Progenitor cell of endocrine pancreas (in vitro differentiated cells): Measurements from ENCODE around the gene TGFBR2. TPM values are rescaled to one million over a fixed set of nuclear protein-coding genes. Genes with fewer than 3 reads are reported as not detected.
A peak's percentile ranks its signal among the peaks of the same experiment; 100 is the strongest.
"Not testable (repeated sequence)": the region's sequence is repeated elsewhere in the genome, so short reads cannot be mapped to it uniquely, and the experiment has no call there.

ENCODE experiments used
- DNase-seq: peaks from one replicate; pipeline ENCODE4 v3.0.0; 2021; ENCODE audit warnings: low spot score; ENCODE audit not compliant: unreplicated experiment
- H3K27ac Mint-ChIP-seq: 2 replicates; pipeline ENCODE4 v1.8.0; 2021; ENCODE audit warnings: mild to moderate bottlenecking, moderate library complexity, mixed read lengths
- H3K27me3 Mint-ChIP-seq: 2 replicates; pipeline ENCODE4 v1.8.0; 2021; ENCODE audit warnings: mixed read lengths
- H3K36me3 Mint-ChIP-seq: 2 replicates; pipeline ENCODE4 v1.8.0; 2022; ENCODE audit warnings: mixed read lengths; ENCODE audit not compliant: insufficient read depth
- H3K4me1 Mint-ChIP-seq: 2 replicates; pipeline ENCODE4 v1.8.0; 2021; ENCODE audit warnings: low read depth, mixed read lengths
- H3K4me3 Mint-ChIP-seq: 2 replicates; pipeline ENCODE4 v1.8.0; 2021; ENCODE audit warnings: low read depth, mild to moderate bottlenecking, moderate library complexity, mixed read lengths
- H3K9me3 Mint-ChIP-seq: 2 replicates; pipeline ENCODE4 v1.8.0; 2021; ENCODE audit warnings: low read depth, mixed read lengths
- total RNA-seq: library from RNA; stranded (reverse); gene quantifications from 2 replicates; pipeline ENCODE4 v1.2.1, GENCODE V29; 2021
- TF ChIP-seq, protein P1 (sequence below): fragments of 200-600 bp; sonication (generic); IDR thresholded peaks from one replicate; pipeline ENCODE4 v1.5.0; 2021; ENCODE audit warnings: antibody characterized with exemption, mild to moderate bottlenecking; ENCODE audit not compliant: unreplicated experiment

Gene TGFBR2
- total RNA-seq, 1 donor from 2014 or later = 21.1 TPM

DNA sequence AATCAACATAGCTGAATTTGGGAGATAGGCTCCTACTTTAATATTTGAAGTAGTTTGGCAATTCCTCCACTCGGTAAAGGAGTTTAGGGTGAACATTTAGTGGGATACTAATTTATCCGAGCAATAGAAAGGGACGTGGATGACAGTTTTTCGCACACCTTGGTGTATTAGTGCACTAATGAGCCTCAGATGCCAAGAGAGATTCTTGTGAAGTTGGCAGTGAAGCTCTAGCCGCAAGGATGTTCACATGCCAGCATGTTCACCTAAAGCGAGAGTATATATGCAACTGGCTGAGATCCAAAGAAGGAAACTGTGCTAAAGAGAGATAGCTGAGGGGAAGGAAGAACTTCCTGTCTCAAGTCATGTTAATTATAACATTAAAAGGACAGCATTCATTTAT lies 58.5 kb downstream of the TGFBR2 start:
- Mint-ChIP-seq H3K27ac (no peak overlapping the region), H3K9me3 (no peaks in the 10 kb centered on the region), H3K27me3 (no peaks in the 10 kb centered on the region), H3K4me3 (no peak overlapping the region), H3K4me1 (peaks cover 3% of the 10 kb centered on the region), H3K36me3 (peaks cover 23% of the 10 kb centered on the region)
- TF ChIP-seq, protein P1, sequence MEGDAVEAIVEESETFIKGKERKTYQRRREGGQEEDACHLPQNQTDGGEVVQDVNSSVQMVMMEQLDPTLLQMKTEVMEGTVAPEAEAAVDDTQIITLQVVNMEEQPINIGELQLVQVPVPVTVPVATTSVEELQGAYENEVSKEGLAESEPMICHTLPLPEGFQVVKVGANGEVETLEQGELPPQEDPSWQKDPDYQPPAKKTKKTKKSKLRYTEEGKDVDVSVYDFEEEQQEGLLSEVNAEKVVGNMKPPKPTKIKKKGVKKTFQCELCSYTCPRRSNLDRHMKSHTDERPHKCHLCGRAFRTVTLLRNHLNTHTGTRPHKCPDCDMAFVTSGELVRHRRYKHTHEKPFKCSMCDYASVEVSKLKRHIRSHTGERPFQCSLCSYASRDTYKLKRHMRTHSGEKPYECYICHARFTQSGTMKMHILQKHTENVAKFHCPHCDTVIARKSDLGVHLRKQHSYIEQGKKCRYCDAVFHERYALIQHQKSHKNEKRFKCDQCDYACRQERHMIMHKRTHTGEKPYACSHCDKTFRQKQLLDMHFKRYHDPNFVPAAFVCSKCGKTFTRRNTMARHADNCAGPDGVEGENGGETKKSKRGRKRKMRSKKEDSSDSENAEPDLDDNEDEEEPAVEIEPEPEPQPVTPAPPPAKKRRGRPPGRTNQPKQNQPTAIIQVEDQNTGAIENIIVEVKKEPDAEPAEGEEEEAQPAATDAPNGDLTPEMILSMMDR = no peak
- DNase-seq = no peak

DNA sequence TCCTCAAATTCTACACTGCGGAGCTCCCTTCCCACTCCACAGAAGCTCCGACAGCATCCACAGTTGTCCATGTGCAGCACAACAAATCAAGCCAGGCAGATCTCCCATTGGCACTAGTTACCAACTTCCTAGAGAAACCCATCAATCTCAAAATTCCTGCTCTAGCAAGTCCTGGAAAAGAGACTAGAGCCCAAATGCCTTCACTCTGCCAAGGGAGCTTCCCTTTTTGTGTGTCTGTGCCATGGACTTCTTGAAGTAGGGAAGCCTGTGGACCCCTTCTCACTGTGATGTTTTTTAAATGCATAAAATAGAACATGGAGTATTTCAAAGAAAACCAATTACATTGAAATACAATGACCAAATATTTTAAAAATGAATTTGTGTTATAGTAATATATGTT lies 59.1 kb downstream of the TGFBR2 start:
- peaks cover 23% of the 10 kb centered on the region for H3K36me3 Mint-ChIP-seq
- H3K27me3 Mint-ChIP-seq = no peaks in the 10 kb centered on the region
- TF ChIP-seq, protein P1 = no peak
- DNase-seq = no peak
- no peak overlapping the region for H3K27ac Mint-ChIP-seq
- H3K4me3 Mint-ChIP-seq = no peak overlapping the region
- H3K9me3 Mint-ChIP-seq = no peaks in the 10 kb centered on the region
- H3K4me1 Mint-ChIP-seq = peaks cover 3% of the 10 kb centered on the region

DNA sequence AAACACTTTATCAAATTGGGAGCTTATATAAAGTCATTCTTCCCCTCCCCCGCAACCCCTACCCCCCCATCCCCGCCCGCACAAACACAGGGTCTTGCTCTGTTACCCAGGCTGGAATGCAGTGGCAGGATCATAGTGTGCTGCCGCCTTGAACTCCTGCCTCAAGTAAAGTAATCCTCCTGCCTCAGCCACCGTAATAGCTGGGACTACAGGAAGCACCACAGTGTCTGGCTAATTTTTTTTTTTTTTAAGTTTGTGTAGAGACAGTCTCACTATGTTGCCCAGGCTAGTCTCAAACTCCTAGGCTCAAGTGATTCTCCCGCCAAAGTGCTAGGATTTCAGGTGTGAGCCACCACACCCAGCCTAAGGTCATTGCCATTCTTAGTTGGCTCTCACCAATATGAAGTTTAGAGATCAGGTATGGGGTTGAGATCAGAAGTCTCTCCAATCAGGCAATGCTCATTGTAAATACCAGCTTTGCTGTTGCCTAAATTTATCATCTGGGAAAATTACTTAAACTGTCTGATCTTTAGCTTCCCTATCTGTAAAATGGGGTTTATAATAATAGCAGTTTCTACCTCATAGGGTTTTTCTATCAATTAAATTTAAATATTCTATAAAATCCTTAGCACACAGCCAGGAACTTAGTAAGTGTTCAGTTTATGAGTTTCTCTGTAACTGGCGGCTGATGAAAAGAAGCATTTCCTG lies 60.3 kb downstream of the TGFBR2 start:
- Mint-ChIP-seq H3K36me3 (peaks cover 18% of the 10 kb centered on the region), H3K27me3 (no peaks in the 10 kb centered on the region), H3K27ac (no peak overlapping the region), H3K9me3 (no peaks in the 10 kb centered on the region), H3K4me3 (no peak overlapping the region), H3K4me1 (peaks cover 3% of the 10 kb centered on the region)
- TF ChIP-seq, protein P1 = no peak
- DNase-seq = no peak

DNA sequence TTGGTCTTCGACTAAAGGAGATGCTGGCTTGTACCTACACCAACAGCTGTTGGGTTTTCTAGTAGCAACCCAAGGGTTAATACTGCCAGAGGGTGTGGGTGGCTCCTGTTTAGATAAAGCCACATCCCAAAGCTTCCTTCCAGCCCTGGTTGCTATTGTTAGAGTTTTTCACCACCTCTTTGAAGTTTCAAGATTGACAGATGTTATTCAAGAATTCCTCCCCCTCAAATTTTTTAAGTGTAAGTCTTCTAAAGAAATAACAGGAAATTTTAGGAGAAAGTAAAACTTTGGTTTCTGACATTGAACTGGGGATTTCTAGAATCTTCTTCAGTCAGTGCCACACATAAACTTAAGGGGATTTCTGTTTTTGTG lies 60.9 kb downstream of the TGFBR2 start:
- TF ChIP-seq, protein P1 = no peak
- no peak for DNase-seq
- no peaks in the 10 kb centered on the region for H3K27me3 Mint-ChIP-seq
- H3K4me3 Mint-ChIP-seq = no peak overlapping the region
- H3K9me3 Mint-ChIP-seq = no peaks in the 10 kb centered on the region
- peaks cover 21% of the 10 kb centered on the region for H3K36me3 Mint-ChIP-seq
- H3K4me1 Mint-ChIP-seq = peaks cover 2% of the 10 kb centered on the region
- no peak overlapping the region for H3K27ac Mint-ChIP-seq

DNA sequence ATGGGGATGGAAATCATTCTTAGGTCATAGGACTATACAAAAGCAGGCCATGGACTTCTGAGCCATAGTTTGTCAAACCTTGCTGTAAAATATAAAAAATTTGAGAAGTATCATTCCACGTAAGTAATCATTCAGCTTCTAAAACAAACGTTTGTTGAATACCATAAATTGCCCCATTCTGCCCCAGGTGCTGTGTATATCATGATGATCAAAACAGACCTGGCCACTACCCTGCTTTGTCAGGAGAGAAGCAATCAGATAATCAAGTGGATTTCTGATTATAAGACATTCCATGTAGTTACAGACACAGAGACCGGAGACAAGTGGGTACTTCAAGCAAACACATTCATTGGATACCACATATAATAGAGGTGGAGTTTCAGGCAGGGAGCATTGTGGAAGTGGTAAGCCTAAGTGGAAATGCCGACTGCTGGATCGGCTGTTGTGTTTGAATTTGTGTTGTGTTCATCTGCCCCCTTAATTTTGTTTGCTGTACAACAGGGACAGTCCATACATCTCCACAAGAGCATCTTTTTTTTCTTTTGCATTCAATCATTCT lies 61.7 kb downstream of the TGFBR2 start:
- no peak overlapping the region for H3K4me3 Mint-ChIP-seq
- no peak for DNase-seq
- TF ChIP-seq, protein P1 = no peak
- no peak overlapping the region for H3K27ac Mint-ChIP-seq
- H3K4me1 Mint-ChIP-seq = peaks cover 1% of the 10 kb centered on the region
- peaks cover 27% of the 10 kb centered on the region for H3K36me3 Mint-ChIP-seq
- no peaks in the 10 kb centered on the region for H3K9me3 Mint-ChIP-seq
- no peaks in the 10 kb centered on the region for H3K27me3 Mint-ChIP-seq

DNA sequence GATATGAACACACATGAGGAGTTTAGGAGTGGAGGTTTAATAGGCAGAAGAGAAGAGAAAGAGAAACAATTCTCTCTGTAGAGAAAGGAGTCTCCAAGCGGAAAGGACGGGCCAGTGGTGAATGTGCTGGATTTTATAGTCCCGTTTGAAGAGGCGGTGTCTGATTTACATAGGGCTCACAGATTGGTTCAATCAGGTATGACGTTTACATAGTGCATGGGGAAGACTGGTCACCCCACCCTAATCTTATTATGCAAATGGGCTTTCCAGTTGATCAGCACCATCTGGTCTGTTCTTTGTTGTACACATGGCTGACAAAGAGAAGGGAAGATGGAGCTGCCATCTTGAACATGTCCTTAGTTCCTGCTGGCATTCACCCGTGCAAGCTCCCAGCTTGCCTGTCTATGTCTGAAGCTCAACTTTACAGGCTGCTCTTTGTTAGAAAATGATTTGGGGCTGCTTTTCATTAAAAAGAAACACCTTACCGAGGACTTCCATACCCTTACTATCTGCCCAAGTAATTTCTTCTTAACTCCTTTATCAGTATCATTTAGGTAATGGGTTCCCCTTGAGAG lies 63.0 kb downstream of the TGFBR2 start:
- DNase-seq, H3K27me3 Mint-ChIP-seq, H3K4me1 Mint-ChIP-seq, H3K4me3 Mint-ChIP-seq, H3K9me3 Mint-ChIP-seq: not testable (repeated sequence)
- Mint-ChIP-seq H3K36me3 (peaks cover 27% of the 10 kb centered on the region), H3K27ac (peak overlapping the region; percentile 29)
